GM12872 (cell line): Measurements from ENCODE around the gene ICOSLG.

Experiments used
- TF ChIP-seq, protein P1 (sequence below): IDR thresholded peaks from 3 replicates; pipeline ENCODE4 v1.5.1; 2011; ENCODE audit warnings: low read depth, mild to moderate bottlenecking, low read length, moderate library complexity; ENCODE audit not compliant: insufficient read depth

The ICOSLG gene

DNA sequence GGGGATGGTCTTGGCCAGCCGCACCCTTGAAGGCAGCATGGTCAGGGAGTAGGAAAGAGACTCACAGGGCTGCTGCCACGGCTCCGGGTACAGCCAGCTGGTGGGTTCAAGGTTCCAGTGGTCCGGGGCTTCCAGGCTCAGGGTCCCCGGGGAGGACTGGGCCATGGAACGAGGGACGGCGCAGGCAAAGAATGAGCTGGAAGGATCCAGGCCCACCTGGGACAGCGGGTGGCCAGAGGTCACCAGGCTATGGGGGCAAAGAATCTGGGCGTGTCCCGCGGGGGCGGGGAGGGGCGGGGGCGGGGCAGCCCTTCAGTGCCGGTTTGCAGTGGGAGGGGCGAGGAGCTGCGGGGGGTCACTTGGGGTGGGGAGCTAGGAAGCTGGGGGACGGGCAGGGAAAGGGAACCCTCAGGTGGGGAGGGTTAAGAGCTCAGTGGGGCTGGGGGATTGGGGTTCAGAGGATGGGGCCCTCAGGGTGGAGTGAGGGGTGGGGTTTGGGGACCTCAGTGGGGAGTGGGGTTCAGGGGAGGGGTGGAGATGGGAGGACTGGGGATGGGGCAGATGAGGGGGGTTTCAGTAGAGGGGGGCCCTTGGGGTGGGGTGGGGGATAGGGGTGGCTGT is 21.0 kb upstream of the ICOSLG start, which contains the start of gene DNMT3L:
DNMT3L (minus strand) TSS at position 223 of the 621 bp plus-strand sequence. CDS start 638 bp downstream, outside the sequence.
- TF ChIP-seq, protein P1, sequence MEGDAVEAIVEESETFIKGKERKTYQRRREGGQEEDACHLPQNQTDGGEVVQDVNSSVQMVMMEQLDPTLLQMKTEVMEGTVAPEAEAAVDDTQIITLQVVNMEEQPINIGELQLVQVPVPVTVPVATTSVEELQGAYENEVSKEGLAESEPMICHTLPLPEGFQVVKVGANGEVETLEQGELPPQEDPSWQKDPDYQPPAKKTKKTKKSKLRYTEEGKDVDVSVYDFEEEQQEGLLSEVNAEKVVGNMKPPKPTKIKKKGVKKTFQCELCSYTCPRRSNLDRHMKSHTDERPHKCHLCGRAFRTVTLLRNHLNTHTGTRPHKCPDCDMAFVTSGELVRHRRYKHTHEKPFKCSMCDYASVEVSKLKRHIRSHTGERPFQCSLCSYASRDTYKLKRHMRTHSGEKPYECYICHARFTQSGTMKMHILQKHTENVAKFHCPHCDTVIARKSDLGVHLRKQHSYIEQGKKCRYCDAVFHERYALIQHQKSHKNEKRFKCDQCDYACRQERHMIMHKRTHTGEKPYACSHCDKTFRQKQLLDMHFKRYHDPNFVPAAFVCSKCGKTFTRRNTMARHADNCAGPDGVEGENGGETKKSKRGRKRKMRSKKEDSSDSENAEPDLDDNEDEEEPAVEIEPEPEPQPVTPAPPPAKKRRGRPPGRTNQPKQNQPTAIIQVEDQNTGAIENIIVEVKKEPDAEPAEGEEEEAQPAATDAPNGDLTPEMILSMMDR: no peak

DNA sequence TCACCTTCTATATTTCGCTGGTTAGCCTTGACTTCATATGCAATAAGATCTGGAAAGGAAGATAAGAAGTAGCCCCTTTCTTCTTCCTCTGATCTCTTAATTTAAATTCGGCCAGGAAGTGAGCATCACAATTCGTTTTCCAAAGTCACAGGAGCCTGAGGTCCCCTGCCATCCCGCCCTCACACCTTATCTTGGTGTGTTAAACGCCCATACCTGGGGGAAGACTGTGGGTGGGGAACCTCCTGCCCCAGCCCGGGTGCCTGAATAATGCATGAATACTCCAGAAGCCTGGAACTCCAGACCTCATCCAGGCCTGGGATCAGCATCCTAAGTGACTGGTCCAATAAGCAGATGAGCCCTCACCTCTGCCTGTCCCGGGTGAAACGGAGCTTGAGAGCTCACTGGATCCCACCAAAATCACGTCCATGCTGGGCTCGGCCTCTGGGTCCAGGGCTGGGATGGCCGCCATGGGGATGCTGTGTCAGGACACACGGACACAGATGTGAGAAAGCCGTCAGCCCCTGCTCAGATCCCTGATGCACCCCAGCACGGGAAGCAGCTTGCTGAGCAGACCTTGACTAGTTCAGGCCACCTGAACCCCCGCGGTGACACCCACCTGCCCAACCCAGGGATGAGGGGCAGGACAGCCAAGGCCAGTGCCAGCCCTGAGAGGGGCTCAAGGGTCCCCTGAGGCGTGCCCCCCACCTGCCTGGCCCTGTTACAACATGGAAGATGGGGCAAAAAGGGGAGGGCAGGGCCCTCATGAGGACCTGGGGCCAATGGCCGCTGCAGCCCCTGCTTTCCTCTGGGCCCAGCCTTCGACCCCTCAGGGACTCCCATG is 20.3 kb upstream of the ICOSLG start:
- TF ChIP-seq, protein P1: no peak

DNA sequence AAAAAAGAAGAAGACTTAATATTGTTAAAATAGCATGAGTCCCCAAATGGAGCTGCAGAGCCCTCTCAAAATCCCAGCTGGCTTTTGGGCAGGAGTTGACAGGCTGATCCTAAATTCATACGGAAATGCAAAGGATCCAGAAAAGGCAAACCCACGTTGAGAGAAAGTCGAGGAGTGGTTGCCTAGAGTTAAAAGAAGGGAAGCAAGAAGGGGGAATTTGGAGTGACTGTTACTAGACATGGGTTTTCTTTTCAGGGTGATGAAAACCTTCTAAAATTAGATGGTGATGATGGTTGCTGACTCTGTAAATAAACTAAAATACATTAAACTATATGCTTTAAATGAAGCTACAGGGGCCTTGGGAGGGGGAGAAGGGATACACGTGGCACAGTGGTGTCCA is 19.3 kb upstream of the ICOSLG start:
- TF ChIP-seq, protein P1: no peak

GRCh38 chr21:44259082-44259705 is 18.5 kb upstream of the ICOSLG start:
- TF ChIP-seq, protein P1: no peak

DNA sequence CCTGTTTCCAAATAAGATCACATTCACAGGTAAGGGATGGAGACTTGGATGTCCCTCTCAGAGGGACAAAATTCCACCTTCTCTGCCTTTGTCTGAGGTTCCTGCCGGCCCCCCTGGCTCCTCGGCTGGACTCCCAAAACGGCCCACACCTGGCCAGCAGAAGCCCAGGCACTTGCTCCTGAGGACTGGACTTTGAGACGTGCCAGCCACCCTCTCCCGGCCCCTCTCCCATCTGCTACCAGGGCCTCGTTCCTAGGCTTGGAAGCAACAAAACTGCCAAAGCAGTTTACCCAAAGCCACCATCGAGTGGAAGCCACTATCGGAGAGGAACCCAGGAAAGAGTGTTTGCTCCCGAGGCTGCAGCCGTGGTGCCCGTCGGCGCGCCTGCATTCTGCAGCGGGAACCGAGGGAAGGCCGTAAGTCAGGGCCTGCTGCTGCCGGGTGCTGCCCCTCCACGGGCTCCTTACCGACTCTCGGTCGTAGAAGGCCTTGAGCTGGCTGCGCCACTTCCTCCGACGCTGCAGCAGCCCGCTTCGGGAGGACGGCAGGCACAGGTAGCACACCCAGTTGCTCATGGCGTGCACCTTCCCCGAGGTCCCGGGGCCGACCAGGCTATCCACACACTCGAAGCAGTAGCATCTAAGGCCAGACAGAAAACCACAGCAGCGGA is 17.4 kb upstream of the ICOSLG start:
- TF ChIP-seq, protein P1: no peak

DNA sequence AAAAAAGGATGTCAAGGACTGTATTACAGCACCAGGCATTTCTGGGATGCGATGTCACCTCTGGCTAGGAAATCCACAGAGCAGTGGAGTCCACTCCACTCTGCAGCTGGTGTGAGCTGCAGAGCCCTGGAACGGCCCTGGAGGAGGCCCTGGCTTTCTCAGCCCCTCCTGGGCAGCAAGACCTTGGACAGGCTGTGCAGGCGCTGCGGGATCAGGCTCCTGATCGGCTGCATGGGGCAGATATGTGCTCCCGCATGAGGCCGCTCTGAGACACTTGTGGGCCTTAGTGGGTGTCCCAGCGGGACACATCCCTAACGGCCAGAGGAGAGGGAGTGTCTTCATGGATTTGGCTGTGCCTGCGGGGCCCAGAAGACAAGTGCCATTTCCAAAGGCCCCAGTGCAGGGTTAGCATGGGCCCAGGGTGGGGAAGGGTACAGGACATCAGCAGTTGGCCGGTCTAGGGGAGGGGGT is 14.8 kb upstream of the ICOSLG start:
- TF ChIP-seq, protein P1: no peak
